Measurements from ENCODE around the gene TEX36.
A peak's percentile ranks its signal among the peaks of the same experiment; 100 is the strongest.
"Not testable (repeated sequence)": the region's sequence is repeated elsewhere in the genome, so short reads cannot be mapped to it uniquely, and the experiment has no call there.

Gene TEX36

GRCh38 chr10:125683063-125683462 is at the start of gene TEX36:
Gene TEX36 (minus strand): TSS chr10:125683163. CDS start chr10:125682989, 174 bp downstream.
- no peak for FAIRE-seq

- no peak for FAIRE-seq
Measured at GRCh38 chr10:125727436-125727835, 44.5 kb upstream of the TEX36 start.

- FAIRE-seq = no peak
Measured at GRCh38 chr10:125726914-125727313, 44.0 kb upstream of the TEX36 start.

- no peak for FAIRE-seq
Measured at GRCh38 chr10:125722811-125723210, 39.8 kb upstream of the TEX36 start.

- FAIRE-seq = no peak
Measured at GRCh38 chr10:125721035-125721434, 38.1 kb upstream of the TEX36 start.

- FAIRE-seq = no peak
Measured at GRCh38 chr10:125720002-125720382, 37.0 kb upstream of the TEX36 start.

GRCh38 chr10:125719173-125720001 is 36.4 kb upstream of the TEX36 start, which contains the start of gene EDRF1:
Gene EDRF1 (plus strand): TSS chr10:125719709. CDS start chr10:125719808, 99 bp downstream.
- peak; percentile 99 for FAIRE-seq

GRCh38 chr10:125714728-125715127 is 31.8 kb upstream of the TEX36 start:
- FAIRE-seq = not testable (repeated sequence)

GRCh38 chr10:125711110-125711750 is 28.3 kb upstream of the TEX36 start:
- no peak for FAIRE-seq

GRCh38 chr10:125709553-125710474 is 26.9 kb upstream of the TEX36 start:
- FAIRE-seq = peak; percentile 35

- FAIRE-seq = no peak
Measured at GRCh38 chr10:125708971-125709503, 26.1 kb upstream of the TEX36 start.

GRCh38 chr10:125707541-125708468 is 24.8 kb upstream of the TEX36 start:
- no peak for FAIRE-seq

- FAIRE-seq = peak; percentile 43
Measured at GRCh38 chr10:125700355-125700911, 17.5 kb upstream of the TEX36 start.

GRCh38 chr10:125699562-125700143 is 16.7 kb upstream of the TEX36 start:
- no peak for FAIRE-seq

GRCh38 chr10:125698481-125698998 is 15.6 kb upstream of the TEX36 start:
- FAIRE-seq = no peak

- not testable (repeated sequence) for FAIRE-seq
Measured at GRCh38 chr10:125696884-125697283, 13.9 kb upstream of the TEX36 start.

GRCh38 chr10:125694883-125695282 is 11.9 kb upstream of the TEX36 start:
- no peak for FAIRE-seq

- FAIRE-seq = no peak
Measured at GRCh38 chr10:125693524-125693847, 10.5 kb upstream of the TEX36 start.

GRCh38 chr10:125692601-125693523 is 9.9 kb upstream of the TEX36 start:
- FAIRE-seq = no peak

GRCh38 chr10:125692196-125692595 is 9.2 kb upstream of the TEX36 start:
- FAIRE-seq = no peak
